GM10266 (cell line): ENCODE data around the gene ATP9A.
"Not testable (repeated sequence)": the region's sequence is repeated elsewhere in the genome, so short reads cannot be mapped to it uniquely, and the experiment has no call there.

Source experiments
- DNase-seq: peaks from one replicate; pipeline ENCODE4 v3.0.0; 2012; ENCODE audit errors: extremely low spot score
- CTCF ChIP-seq: IDR thresholded peaks from 2 replicates; pipeline ENCODE4 v1.5.1; 2012; ENCODE audit warnings: mild to moderate bottlenecking, low read depth; ENCODE audit not compliant: control insufficient read depth, insufficient read depth; ENCODE audit errors: missing control alignments

The ATP9A gene

GRCh38 chr20:51749674-51750036 is 18.5 kb downstream of the ATP9A start:
- no peak for DNase-seq
- TF ChIP-seq CTCF = no peak

- TF ChIP-seq CTCF = no peak
- no peak for DNase-seq
Measured at GRCh38 chr20:51747182-51747911, 20.8 kb downstream of the ATP9A start.

GRCh38 chr20:51745804-51746203 is 22.4 kb downstream of the ATP9A start:
- no peak for TF ChIP-seq CTCF
- DNase-seq = no peak

GRCh38 chr20:51740838-51741237 is 27.4 kb downstream of the ATP9A start:
- no peak for DNase-seq
- TF ChIP-seq CTCF = no peak

GRCh38 chr20:51740308-51740707 is 27.9 kb downstream of the ATP9A start:
- DNase-seq = not testable (repeated sequence)

GRCh38 chr20:51739722-51740249 is 28.4 kb downstream of the ATP9A start:
- TF ChIP-seq CTCF = no peak
- no peak for DNase-seq

- DNase-seq = no peak
- no peak for TF ChIP-seq CTCF
Measured at GRCh38 chr20:51738877-51739447, 29.2 kb downstream of the ATP9A start.

- DNase-seq = not testable (repeated sequence)
Measured at GRCh38 chr20:51738261-51738660, 29.9 kb downstream of the ATP9A start.
